Midbrain (tissue), 1 donor: ENCODE data around the gene RHOJ.
"Not testable (repeated sequence)": the region's sequence is repeated elsewhere in the genome, so short reads cannot be mapped to it uniquely, and the experiment has no call there.

ENCODE experiments used
- DNase-seq: peaks from one replicate; lab custom pipeline; 2025; lab: John Stamatoyannopoulos, UW

Gene RHOJ

GRCh38 chr14:63297372-63298063 lies 93.3 kb downstream of the RHOJ start:
- no peak for DNase-seq

GRCh38 chr14:63299351-63300110 lies 95.3 kb downstream of the RHOJ start:
- DNase-seq = no peak

DNA sequence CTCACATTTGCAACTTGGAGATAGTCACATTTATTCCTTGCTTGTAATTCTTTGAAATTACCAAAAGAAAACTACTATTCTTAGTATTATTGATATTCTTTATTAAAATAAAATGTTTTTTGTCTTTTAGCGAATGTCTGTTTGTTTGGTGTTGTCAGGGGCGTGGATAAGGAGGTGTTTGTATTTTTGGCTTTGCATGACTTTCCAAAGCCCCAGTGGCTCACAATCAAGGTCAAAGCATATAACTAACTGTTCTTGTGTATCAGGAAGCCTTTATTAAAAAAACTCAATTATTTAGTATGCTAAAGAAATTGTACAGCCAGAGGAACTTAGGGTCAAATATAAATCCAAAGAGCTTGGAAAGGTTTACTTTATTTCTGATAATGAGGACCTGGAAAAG lies 96.6 kb downstream of the RHOJ start:
- DNase-seq = no peak

DNA sequence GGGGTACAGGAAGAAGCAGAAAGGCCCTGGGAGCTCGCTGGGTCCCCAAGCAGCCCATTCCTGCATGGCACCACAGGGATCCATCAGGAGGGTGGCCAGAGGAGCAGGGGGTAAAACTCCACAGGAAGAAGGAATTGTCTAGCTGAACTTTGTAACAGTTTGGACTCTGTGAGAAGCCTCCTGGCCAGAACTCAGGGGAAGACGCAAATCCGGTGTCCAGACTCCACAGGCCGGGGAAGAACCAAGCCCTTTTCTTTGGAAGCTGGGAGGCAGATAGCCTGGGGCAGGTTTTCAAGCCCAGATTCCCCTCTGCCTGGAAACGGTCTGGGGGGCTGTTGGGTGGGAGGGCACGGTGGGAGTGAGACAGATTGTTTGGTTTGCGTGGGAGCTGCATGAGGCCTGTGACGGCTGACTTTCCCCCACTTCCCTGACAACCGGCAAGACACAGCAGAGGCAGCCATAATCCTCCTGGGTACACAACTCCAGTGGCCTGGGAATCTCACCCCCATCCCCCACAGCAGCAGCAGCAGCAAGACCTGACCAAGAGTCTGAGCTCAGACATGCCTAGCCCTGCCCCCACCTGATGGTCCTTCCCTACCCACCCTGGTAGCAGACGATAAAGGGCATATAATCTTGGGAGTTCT lies 97.8 kb downstream of the RHOJ start:
- DNase-seq = no peak

GRCh38 chr14:63304429-63304828 lies 100.2 kb downstream of the RHOJ start:
- DNase-seq = not testable (repeated sequence)

- no peak for DNase-seq
Measured at GRCh38 chr14:63308723-63309317, 104.6 kb downstream of the RHOJ start.

DNA sequence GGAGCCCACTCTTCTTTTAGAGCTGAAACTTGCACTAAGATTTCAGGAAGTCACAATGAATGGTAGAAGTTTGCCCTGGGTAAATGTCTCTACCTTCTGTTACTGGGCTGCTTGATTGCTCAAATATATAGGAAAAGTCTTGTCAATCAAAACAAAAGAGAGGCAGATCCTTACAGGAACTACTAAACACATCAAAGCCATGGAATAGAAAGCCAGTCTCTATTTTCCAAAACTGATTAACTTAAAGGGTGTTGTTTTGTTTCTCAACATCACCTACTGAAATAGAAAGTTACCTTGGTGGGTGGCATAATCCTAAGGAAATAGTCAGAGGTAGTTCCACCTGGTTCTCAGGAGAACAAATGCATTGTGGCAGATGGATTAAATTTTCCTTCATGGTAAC lies 114.6 kb downstream of the RHOJ start, which contains the start of gene GPHB5:
Gene GPHB5 (minus strand): TSS at position 101 of the 400 bp plus-strand sequence. CDS start 1,086 bp downstream, outside the sequence.
- DNase-seq = no peak

GRCh38 chr14:63322472-63322871 lies 118.2 kb downstream of the RHOJ start:
- no peak for DNase-seq

- DNase-seq = no peak
Measured at GRCh38 chr14:63322897-63323573, 118.8 kb downstream of the RHOJ start.

GRCh38 chr14:63326840-63327239 lies 122.6 kb downstream of the RHOJ start:
- no peak for DNase-seq

DNA sequence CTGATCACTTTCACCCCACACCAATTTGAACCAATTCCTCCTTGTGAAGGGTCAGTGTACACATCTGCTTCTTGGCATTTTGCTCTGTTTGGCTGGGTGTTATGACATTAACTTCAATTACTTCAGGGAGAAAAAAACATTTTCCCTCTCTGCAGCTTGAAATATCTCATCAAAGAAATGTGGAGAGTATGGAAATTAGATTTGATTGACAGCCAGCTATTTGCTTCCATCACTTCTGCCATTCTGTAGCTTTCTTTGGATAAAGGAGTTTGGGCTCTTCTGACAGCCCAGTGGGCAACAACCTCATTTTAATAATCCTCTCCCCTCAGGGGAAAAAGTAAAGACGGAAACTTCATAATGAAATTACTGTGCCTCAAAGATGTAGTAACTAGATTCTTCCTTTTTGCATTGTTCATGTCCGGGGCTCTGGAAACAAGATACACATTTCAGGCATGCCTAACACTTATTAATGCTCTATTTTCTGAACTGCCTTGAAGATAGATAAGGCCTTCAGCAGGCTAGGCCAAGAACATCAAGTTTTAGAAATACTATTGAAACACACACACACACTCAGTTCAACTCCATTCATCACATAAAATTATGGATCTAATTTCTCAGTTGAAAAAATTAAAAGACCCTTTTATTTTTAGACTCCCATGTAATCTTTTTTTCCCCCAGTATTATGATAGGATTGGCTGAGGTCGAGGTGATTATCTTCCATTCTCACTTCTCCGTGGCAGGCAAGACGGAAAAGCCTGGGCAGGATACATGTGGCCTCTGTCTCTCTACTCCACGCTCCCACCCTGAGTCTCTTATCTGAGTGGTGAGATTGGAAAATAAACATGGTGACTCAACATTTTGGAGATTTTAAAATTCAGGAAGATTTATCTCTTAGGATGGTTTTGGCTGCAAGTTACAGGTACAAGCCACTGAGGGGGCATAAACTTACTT lies 124.8 kb downstream of the RHOJ start:
- no peak for DNase-seq

DNA sequence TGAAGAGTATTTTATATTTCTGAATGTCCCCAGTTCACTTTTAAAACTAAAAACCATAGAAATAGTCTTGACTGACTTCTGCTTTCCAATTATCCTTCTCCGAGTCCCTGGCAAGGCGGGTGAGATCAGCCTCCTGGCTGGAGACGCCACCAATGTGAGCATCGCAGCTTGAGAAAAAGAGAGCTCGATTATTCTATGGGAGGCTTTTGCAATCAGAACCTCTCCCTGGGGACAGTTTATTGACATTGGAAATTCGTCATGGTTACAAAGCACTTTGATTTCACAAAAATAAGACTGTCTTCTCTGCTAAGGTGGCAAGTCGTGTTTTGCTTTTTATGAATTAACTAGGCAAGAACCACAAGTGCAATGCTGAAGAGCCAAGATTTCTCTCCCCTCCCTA lies 138.1 kb downstream of the RHOJ start:
- no peak for DNase-seq
